Glutamatergic neuron (in vitro differentiated cells): ENCODE results near the gene FAM234A. TPM values are rescaled to one million over a fixed set of nuclear protein-coding genes. Genes with fewer than 3 reads are reported as not detected.
"Not testable (repeated sequence)": the region's sequence is repeated elsewhere in the genome, so short reads cannot be mapped to it uniquely, and the experiment has no call there.

Experiments
- DNase-seq: peaks from one replicate; pipeline ENCODE4 v3.0.0; 2022
- H3K27ac Mint-ChIP-seq: one replicate; pipeline ENCODE4 v1.8.0; 2020; ENCODE audit warnings: mild to moderate bottlenecking, mixed read lengths, inconsistent platforms; ENCODE audit not compliant: unreplicated experiment
- H3K27me3 Mint-ChIP-seq: one replicate; pipeline ENCODE4 v1.8.0; 2020; ENCODE audit warnings: mild to moderate bottlenecking, moderate library complexity, mixed read lengths, inconsistent platforms; ENCODE audit not compliant: unreplicated experiment
- H3K36me3 Mint-ChIP-seq: one replicate; pipeline ENCODE4 v1.8.0; 2020; ENCODE audit warnings: mild to moderate bottlenecking, mixed read lengths, inconsistent platforms; ENCODE audit not compliant: unreplicated experiment
- H3K4me1 Mint-ChIP-seq: one replicate; pipeline ENCODE4 v1.8.0; 2020; ENCODE audit warnings: mild to moderate bottlenecking, low read depth, mixed read lengths, inconsistent platforms; ENCODE audit not compliant: unreplicated experiment
- H3K4me3 Mint-ChIP-seq: one replicate; pipeline ENCODE4 v1.8.0; 2020; ENCODE audit warnings: mild to moderate bottlenecking, mixed read lengths, inconsistent platforms; ENCODE audit not compliant: unreplicated experiment
- H3K9me3 Mint-ChIP-seq: one replicate; pipeline ENCODE4 v1.8.0; 2020; ENCODE audit warnings: mild to moderate bottlenecking, moderate library complexity, mixed read lengths, inconsistent platforms; ENCODE audit not compliant: unreplicated experiment
- total RNA-seq: library from RNA; stranded (reverse); fragmentation: NEBNext Ultra II Directional; extraction: Animal tissue kit (Norgen Biotek cat#: 25700); gene quantifications from one replicate; pipeline ENCODE4 v1.2.1, GENCODE V29; 2021; ENCODE audit not compliant: unreplicated experiment
- TF ChIP-seq, protein P1 (sequence below): fragments of 200-600 bp; sonication (generic); IDR thresholded peaks from one replicate; pipeline ENCODE4 v1.5.0; 2021; ENCODE audit not compliant: partially characterized antibody, unreplicated experiment

Gene FAM234A
- total RNA-seq, 1 donor from 2014 or later, result 82.7 TPM

DNA sequence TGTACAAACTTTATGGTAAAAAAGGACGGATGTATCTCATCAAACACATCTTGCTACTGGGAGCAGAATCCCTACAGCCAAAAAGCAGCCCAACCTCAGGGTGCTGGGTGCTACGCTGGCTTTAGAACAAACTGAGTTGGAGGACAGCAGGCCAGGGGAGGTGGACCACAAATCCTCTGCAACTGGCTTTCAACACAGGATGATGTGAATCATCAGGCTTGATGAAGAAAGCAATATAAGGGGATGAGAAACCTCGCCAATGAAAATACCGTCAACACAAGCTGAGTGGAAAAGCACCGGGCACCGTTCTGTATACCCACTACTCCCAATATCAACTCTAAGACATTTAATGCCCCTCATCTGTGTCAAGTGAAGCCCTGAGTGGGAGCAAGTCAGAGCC lies 40.1 kb upstream of the FAM234A start:
- TF ChIP-seq, protein P1, sequence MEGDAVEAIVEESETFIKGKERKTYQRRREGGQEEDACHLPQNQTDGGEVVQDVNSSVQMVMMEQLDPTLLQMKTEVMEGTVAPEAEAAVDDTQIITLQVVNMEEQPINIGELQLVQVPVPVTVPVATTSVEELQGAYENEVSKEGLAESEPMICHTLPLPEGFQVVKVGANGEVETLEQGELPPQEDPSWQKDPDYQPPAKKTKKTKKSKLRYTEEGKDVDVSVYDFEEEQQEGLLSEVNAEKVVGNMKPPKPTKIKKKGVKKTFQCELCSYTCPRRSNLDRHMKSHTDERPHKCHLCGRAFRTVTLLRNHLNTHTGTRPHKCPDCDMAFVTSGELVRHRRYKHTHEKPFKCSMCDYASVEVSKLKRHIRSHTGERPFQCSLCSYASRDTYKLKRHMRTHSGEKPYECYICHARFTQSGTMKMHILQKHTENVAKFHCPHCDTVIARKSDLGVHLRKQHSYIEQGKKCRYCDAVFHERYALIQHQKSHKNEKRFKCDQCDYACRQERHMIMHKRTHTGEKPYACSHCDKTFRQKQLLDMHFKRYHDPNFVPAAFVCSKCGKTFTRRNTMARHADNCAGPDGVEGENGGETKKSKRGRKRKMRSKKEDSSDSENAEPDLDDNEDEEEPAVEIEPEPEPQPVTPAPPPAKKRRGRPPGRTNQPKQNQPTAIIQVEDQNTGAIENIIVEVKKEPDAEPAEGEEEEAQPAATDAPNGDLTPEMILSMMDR, result no peak
- no peak overlapping the region for H3K4me3 Mint-ChIP-seq
- no peaks in the 10 kb centered on the region for H3K36me3 Mint-ChIP-seq
- H3K27ac Mint-ChIP-seq, result no peak overlapping the region
- peaks cover 9% of the 10 kb centered on the region for H3K27me3 Mint-ChIP-seq
- DNase-seq, result no peak
- no peaks in the 10 kb centered on the region for H3K4me1 Mint-ChIP-seq
- peaks cover 4% of the 10 kb centered on the region for H3K9me3 Mint-ChIP-seq

DNA sequence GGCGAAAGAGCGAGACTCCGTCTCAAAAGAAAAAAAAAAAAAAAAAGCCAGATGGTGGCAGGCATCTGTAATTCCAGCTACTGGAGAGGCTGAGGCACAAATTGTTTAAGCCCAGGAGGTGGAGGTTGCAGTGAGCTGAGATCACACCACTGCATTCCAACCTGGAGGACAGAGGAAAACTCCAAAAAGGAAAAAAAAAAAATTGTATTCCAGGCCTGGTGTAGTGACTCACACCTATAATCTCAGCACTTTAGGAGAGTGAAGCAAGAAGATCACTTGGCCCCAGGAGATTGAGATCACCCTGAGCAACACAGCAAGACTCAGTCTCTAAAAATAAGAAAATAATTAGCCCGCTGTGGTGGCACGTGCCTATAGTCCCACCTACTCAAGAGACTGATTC lies 34.2 kb upstream of the FAM234A start:
- Mint-ChIP-seq H3K27me3 (peaks cover 6% of the 10 kb centered on the region), H3K4me3 (no peak overlapping the region), H3K9me3 (no peaks in the 10 kb centered on the region), H3K36me3 (no peaks in the 10 kb centered on the region), H3K27ac (no peak overlapping the region), H3K4me1 (no peaks in the 10 kb centered on the region)
- TF ChIP-seq, protein P1, result no peak
- DNase-seq, result no peak

DNA sequence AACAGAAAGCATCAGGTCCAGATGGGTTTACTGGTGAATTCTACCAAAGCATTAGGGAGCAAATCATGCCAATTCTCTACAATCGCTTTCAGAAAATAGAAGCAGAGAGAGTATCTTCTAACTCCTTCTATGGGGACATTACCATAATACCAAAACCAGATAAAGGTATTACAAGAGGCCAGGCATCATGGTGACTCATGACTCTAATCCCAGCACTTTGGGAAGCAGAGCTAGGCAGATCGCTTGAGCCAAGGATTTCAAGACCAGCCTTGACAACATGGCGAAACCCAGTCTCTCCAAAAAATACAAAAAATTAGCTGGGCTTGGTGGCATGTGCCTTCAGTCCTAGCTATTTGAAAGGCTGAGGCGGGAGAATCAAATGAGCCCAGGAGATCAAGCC lies 31.4 kb upstream of the FAM234A start:
- Mint-ChIP-seq H3K27ac (no peak overlapping the region), H3K36me3 (no peaks in the 10 kb centered on the region), H3K4me3 (no peak overlapping the region), H3K4me1 (no peaks in the 10 kb centered on the region), H3K27me3 (peaks cover 4% of the 10 kb centered on the region), H3K9me3 (no peaks in the 10 kb centered on the region)
- DNase-seq, result no peak
- TF ChIP-seq, protein P1, result no peak

DNA sequence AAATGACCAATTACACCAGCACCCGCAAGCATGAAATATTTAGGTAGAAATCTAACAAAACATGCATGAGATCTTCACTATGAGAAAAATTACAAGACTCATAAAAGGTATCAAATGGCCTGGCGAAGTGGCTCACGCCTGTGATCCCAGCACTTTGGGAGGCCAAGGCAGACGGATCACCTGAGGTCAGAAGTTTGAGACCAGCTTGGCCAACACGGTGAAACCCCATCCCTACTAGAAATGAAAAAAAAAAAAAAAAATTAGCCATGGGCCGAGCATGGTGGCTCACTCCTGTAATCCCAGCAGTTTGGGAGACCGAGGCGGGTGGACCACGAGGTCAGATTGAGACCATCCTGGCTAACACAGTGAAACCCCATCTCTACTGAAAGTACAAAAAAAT lies 30.6 kb upstream of the FAM234A start:
- not testable (repeated sequence) for H3K27me3 Mint-ChIP-seq, H3K4me1 Mint-ChIP-seq, H3K9me3 Mint-ChIP-seq, H3K4me3 Mint-ChIP-seq, H3K27ac Mint-ChIP-seq, DNase-seq, H3K36me3 Mint-ChIP-seq

DNA sequence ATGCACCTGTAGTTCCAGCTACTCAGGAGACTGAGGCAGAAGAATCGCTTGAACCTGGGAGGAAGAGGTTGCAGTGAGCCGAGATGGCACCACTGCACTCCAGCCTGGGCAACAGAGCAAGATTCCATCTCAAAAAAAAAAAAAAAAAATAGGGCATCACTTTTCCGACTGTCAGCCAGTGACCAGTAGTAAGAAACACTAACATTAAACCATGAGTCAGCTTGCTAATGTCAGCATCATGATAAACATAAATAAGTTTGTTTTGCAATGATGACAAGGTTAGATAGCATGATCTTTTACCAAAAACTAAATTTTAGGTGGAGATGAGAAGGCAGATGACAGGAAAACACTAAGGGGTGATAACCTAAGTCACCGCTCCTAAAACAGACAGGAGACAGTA lies 25.3 kb upstream of the FAM234A start:
- H3K4me3 Mint-ChIP-seq, H3K4me1 Mint-ChIP-seq, DNase-seq, H3K9me3 Mint-ChIP-seq, H3K36me3 Mint-ChIP-seq, H3K27ac Mint-ChIP-seq, H3K27me3 Mint-ChIP-seq: not testable (repeated sequence)

DNA sequence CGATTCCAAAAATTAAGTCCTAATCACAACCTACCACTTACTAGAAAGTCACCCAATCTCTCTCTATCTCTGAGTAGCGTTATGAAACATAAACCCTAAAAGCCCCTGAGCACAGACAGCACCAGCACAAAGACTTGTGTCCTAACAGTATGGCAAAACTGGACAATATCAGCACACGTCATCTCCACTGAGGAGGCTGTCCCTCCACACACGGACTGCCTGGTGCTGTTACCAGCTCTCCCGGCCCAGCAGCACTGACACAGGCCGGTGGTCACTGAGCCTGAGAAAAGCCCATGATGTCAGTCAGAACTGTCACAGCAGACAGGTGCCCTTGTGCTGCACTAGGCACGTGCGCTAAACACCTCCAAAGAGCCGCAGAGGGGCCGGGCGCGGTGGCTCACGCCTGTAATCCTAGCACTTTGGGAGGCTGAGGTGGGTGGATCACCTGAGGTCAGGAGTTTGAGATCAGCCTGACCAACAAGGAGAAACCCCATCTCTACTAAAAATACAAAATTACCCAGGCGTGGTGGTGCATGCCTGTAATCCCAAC lies 22.9 kb upstream of the FAM234A start:
- H3K4me1 Mint-ChIP-seq, H3K27ac Mint-ChIP-seq, DNase-seq, H3K27me3 Mint-ChIP-seq, H3K9me3 Mint-ChIP-seq, H3K4me3 Mint-ChIP-seq, H3K36me3 Mint-ChIP-seq: not testable (repeated sequence)
